SK-N-SH (cell line): Measurements from ENCODE around the gene DDIAS. TPM values are rescaled to one million over a fixed set of nuclear protein-coding genes. Genes with fewer than 3 reads are reported as not detected.

ENCODE experiments used
- CTCF ChIA-PET: fragments of 300-600, 350-600 bp; formaldehyde crosslinking; extraction: SDS; loops from one replicate; lab custom pipeline; 2021; lab: Yijun Ruan, JAX
- POLR2A ChIA-PET: fragments of 350-600 bp; sonication (Branson Sonifier 250); formaldehyde crosslinking; extraction: SDS; loops from one replicate; lab custom pipeline; 2020; ENCODE audit warnings: antibody characterized with exemption, inconsistent platforms; lab: Yijun Ruan, JAX
- DNase-seq: peaks from one replicate; pipeline ENCODE4 v3.0.0; 2012
- H2AFZ ChIP-seq: fragments of 200-600 bp; sonication (generic); 2 replicates; pipeline ENCODE4 v1.8.1; 2016; ENCODE audit warnings: antibody characterized with exemption, mild to moderate bottlenecking, low read depth
- H3F3A ChIP-seq: fragments of 200-600 bp; sonication (generic); replicated peaks from 2 replicates; pipeline ENCODE3; 2016; ENCODE audit warnings: antibody characterized with exemption, mild to moderate bottlenecking; ENCODE audit not compliant: insufficient read depth
- H3K27ac ChIP-seq, 2 experiments: fragments of 200-500 bp in 1 of 2; fragments of 200-600 bp in 1 of 2; sonication (Bioruptor generic) in 1 of 2; sonication (generic), shearing (Covaris generic) in 1 of 2; 2 replicates each; pipeline versions ENCODE4 v1.5.1 to v1.6.1; 2014 to 2016; ENCODE audit warnings: low read depth in 2 of 2, inconsistent platforms in 1 of 2, low read length in 1 of 2, mild to moderate bottlenecking in 1 of 2, mixed read lengths in 1 of 2
- H3K27me3 ChIP-seq: fragments of 200-600 bp; sonication (generic), shearing (Covaris generic); 2 replicates; pipeline ENCODE4 v1.6.1; 2016; ENCODE audit warnings: mixed run types; ENCODE audit not compliant: insufficient read depth
- H3K36me3 ChIP-seq, 2 experiments: fragments of 200-500 bp in 1 of 2; fragments of 200-600 bp in 1 of 2; sonication (Bioruptor generic) in 1 of 2; sonication (generic) in 1 of 2; replicated peaks in 1 of 2; 2 replicates each; pipeline versions ENCODE3 to v1.5.1; 2014 to 2016; ENCODE audit warnings: low read length in 1 of 2, mild to moderate bottlenecking in 1 of 2; ENCODE audit not compliant: insufficient read depth in 2 of 2, control insufficient read depth in 1 of 2
- H3K4me1 ChIP-seq, 2 experiments: fragments of 200-500 bp in 1 of 2; fragments of 200-600 bp in 1 of 2; sonication (Bioruptor generic) in 1 of 2; sonication (generic), shearing (Covaris generic) in 1 of 2; 2 replicates each; pipeline versions ENCODE4 v1.5.1 to v1.6.1; 2014 to 2016; ENCODE audit warnings: low read depth in 1 of 2, low read length in 1 of 2, mixed run types in 1 of 2; ENCODE audit not compliant: insufficient read depth in 2 of 2, control insufficient read depth in 1 of 2
- H3K4me2 ChIP-seq: fragments of 200-600 bp; sonication (generic), shearing (Covaris generic); 2 replicates; pipeline ENCODE4 v1.6.1; 2017; ENCODE audit warnings: mixed run types
- H3K4me3 ChIP-seq, 2 experiments: fragments of 200-500 bp in 1 of 2; fragments of 200-600 bp in 1 of 2; sonication (Bioruptor generic) in 1 of 2; sonication (generic), shearing (Covaris generic) in 1 of 2; 2 replicates each; pipeline versions ENCODE4 v1.5.1 to v1.8.1; 2014 to 2016; ENCODE audit warnings: low read depth in 2 of 2, inconsistent platforms in 1 of 2, low read length in 1 of 2, mild to moderate bottlenecking in 1 of 2, mixed read lengths in 1 of 2, moderate library complexity in 1 of 2
- H3K79me2 ChIP-seq: fragments of 200-600 bp; sonication (generic); 2 replicates; pipeline ENCODE4 v1.8.1; 2017; ENCODE audit warnings: mild to moderate bottlenecking; ENCODE audit not compliant: insufficient read depth
- H3K9ac ChIP-seq: fragments of 200-600 bp; sonication (generic); 2 replicates; pipeline ENCODE4 v1.6.1; 2017; ENCODE audit warnings: mixed run types
- H3K9me2 ChIP-seq: fragments of 200-600 bp; sonication (generic); 2 replicates; pipeline ENCODE4 v1.6.1; 2017; ENCODE audit warnings: mixed run types
- H3K9me3 ChIP-seq: fragments of 200-600 bp; sonication (generic); 2 replicates; pipeline ENCODE4 v1.6.1; 2017; ENCODE audit warnings: mixed run types, mild to moderate bottlenecking, moderate library complexity
- H4K20me1 ChIP-seq: fragments of 200-600 bp; sonication (generic); 2 replicates; pipeline ENCODE4 v1.6.1; 2017; ENCODE audit warnings: mild to moderate bottlenecking, mixed run types; ENCODE audit not compliant: insufficient read depth
- ELF1 ChIP-seq: IDR thresholded peaks from 2 replicates; pipeline ENCODE4 v1.4.0; 2012
- FOSL2 ChIP-seq: IDR thresholded peaks from 2 replicates; pipeline ENCODE4 v1.4.0; 2012; ENCODE audit warnings: low read depth, mild to moderate bottlenecking, moderate library complexity, borderline replicate concordance
- FOXJ3 ChIP-seq: sonication (generic); formaldehyde crosslinking; IDR thresholded peaks from 2 replicates; pipeline ENCODE4 v1.5.1; 2020; ENCODE audit warnings: mild to moderate bottlenecking, missing genetic modification reagents
- FOXM1 ChIP-seq: IDR thresholded peaks from 2 replicates; pipeline ENCODE4 v1.4.0; 2012; ENCODE audit warnings: low read depth, mild to moderate bottlenecking
- GABPA ChIP-seq: IDR thresholded peaks from 2 replicates; pipeline ENCODE4 v1.4.0; 2012; ENCODE audit warnings: low read depth, mild to moderate bottlenecking
- GATA2 ChIP-seq: sonication (generic); formaldehyde crosslinking; IDR thresholded peaks from 2 replicates; pipeline ENCODE4 v1.5.0; 2020; ENCODE audit warnings: mild to moderate bottlenecking, missing genetic modification reagents
- JUND ChIP-seq: IDR thresholded peaks from 2 replicates; pipeline ENCODE4 v1.4.0; 2012
- MXI1 ChIP-seq: IDR thresholded peaks from 2 replicates; pipeline ENCODE4 v1.6.1; 2012; ENCODE audit warnings: mild to moderate bottlenecking, low read depth, low read length, improper control_type of control experiment
- NFIC ChIP-seq: IDR thresholded peaks from 2 replicates; pipeline ENCODE4 v1.4.0; 2012; ENCODE audit warnings: borderline replicate concordance
- NRF1 ChIP-seq: IDR thresholded peaks from 2 replicates; pipeline ENCODE4 v1.6.1; 2012; ENCODE audit warnings: low read depth, mild to moderate bottlenecking, low read length
- POLR2AphosphoS5 ChIP-seq: IDR thresholded peaks from 2 replicates; pipeline ENCODE4 v1.6.1; 2012; ENCODE audit warnings: low read depth, low read length
- RAD21 ChIP-seq: IDR thresholded peaks from 2 replicates; pipeline ENCODE4 v1.6.1; 2012; ENCODE audit warnings: mild to moderate bottlenecking, low read length
- RFX5 ChIP-seq: IDR thresholded peaks from 2 replicates; pipeline ENCODE4 v1.6.1; 2012; ENCODE audit warnings: mild to moderate bottlenecking, improper control_type of control experiment, low read length
- RXRA ChIP-seq: IDR thresholded peaks from 2 replicates; pipeline ENCODE4 v1.4.0; 2012; ENCODE audit warnings: low read depth, mild to moderate bottlenecking, borderline replicate concordance
- SIN3A ChIP-seq: IDR thresholded peaks from 2 replicates; pipeline ENCODE4 v1.6.1; 2012; ENCODE audit warnings: low read depth, mild to moderate bottlenecking, low read length, moderate library complexity, borderline replicate concordance
- SMC3 ChIP-seq: IDR thresholded peaks from 2 replicates; pipeline ENCODE4 v1.6.1; 2012; ENCODE audit warnings: low read depth, low read length, improper control_type of control experiment
- TCF12 ChIP-seq: IDR thresholded peaks from 2 replicates; pipeline ENCODE4 v1.4.0; 2012
- polyA plus RNA-seq, 3 experiments: library from polyadenylated mRNA; depleted of rRNA; stranded (reverse); fragments of >200 nt; gene quantifications; 2 replicates each; pipeline ENCODE4 v1.2.3, GENCODE V29; 2012
- TF ChIP-seq, protein P1 (sequence below): IDR thresholded peaks from 2 replicates; pipeline ENCODE4 v1.4.0; 2012; ENCODE audit warnings: low read depth
- TF ChIP-seq, protein P2 (sequence below): fragments of 200-600 bp; sonication (generic); IDR thresholded peaks from 2 replicates; pipeline ENCODE4 v1.6.1; 2017; ENCODE audit warnings: antibody characterized with exemption, mild to moderate bottlenecking, moderate library complexity
- TF ChIP-seq, protein P3 (sequence below): IDR thresholded peaks from 2 replicates; pipeline ENCODE4; 2012

The DDIAS gene
- polyA plus RNA-seq, 1 of the 3 experiments (the other 2 are of a cell fraction): 4.4 TPM

DNA sequence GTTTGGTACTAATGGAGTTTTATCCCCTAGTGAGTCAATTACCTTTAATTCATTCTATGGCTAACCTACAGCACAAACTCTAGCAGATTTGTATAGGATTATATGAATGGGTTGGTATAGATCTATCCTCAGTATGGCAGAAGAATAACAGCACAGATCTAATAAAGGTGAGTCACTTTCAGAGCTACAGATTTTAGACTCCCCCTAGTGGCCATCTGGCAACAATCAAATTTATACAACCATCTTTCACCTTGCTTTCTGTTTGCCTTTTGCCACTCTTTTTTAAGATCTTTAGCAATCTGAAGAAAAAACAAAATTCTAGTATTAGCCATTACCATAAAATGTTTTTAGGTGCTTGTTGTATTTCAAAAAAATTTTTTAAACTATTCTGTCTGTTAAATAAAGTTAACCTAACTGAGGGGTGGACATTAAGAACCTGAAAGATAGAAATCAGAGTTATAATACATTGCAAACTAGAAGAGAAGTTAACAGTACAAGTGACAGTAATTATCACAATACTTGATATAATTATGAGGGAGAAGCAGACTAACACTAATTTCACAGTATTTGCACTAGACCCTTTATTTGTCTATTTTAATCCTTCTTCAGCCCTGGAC, 25.8 kb downstream of the DDIAS start:
- no peak overlapping the region for H3K27ac ChIP-seq
- peak; percentile 54 for DNase-seq
- no peak overlapping the region for H3K4me2 ChIP-seq
- H3K9me2 ChIP-seq: no peaks in the 10 kb centered on the region
- no peaks in the 10 kb centered on the region for H4K20me1 ChIP-seq
- peaks cover 4% of the 10 kb centered on the region; the same call in 1 of the 2 replicates for H3K79me2 ChIP-seq
- ChIA-PET CTCF (interaction anchor here (0.6 to 4.1 kb wide), 15 partner anchors 12 to 1356 kb away, joined by 3 to 23 read pairs (median 3); partner anchors contain the start of gene ANKRD42), POLR2A (no interaction called here)
- no peak overlapping the region for H3K9ac ChIP-seq
- H3K27me3 ChIP-seq: no peaks in the 10 kb centered on the region
- peaks cover 7 to 12% of the 10 kb centered on the region in 2 experiments; a peak in 3 of 4 replicates for H3K4me1 ChIP-seq
- no peaks in the 10 kb centered on the region for H3K9me3 ChIP-seq
- no peak overlapping the region for H2AFZ ChIP-seq
- no peak for TF ChIP-seq GATA2 (CRISPR knock-in tag)
- TF ChIP-seq FOSL2: peak; percentile 42; the same call in 1 of the 2 replicates
- no peak for TF ChIP-seq TCF12
- no peak for TF ChIP-seq NFIC
- no peak for TF ChIP-seq RFX5
- peak; percentile 56 for TF ChIP-seq SMC3
- TF ChIP-seq GABPA: no peak
- TF ChIP-seq ELF1: no peak
- TF ChIP-seq RXRA: no peak
- TF ChIP-seq SIN3A: no peak
- peak; percentile 64 for TF ChIP-seq RAD21
- no peak for TF ChIP-seq FOXJ3 (CRISPR knock-in tag)
- no peak for TF ChIP-seq FOXM1
- no peak for TF ChIP-seq POLR2AphosphoS5
- TF ChIP-seq MXI1: no peak
- TF ChIP-seq, protein P1, sequence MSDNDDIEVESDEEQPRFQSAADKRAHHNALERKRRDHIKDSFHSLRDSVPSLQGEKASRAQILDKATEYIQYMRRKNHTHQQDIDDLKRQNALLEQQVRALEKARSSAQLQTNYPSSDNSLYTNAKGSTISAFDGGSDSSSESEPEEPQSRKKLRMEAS: no peak
- TF ChIP-seq, protein P2, sequence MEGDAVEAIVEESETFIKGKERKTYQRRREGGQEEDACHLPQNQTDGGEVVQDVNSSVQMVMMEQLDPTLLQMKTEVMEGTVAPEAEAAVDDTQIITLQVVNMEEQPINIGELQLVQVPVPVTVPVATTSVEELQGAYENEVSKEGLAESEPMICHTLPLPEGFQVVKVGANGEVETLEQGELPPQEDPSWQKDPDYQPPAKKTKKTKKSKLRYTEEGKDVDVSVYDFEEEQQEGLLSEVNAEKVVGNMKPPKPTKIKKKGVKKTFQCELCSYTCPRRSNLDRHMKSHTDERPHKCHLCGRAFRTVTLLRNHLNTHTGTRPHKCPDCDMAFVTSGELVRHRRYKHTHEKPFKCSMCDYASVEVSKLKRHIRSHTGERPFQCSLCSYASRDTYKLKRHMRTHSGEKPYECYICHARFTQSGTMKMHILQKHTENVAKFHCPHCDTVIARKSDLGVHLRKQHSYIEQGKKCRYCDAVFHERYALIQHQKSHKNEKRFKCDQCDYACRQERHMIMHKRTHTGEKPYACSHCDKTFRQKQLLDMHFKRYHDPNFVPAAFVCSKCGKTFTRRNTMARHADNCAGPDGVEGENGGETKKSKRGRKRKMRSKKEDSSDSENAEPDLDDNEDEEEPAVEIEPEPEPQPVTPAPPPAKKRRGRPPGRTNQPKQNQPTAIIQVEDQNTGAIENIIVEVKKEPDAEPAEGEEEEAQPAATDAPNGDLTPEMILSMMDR: peak; percentile 92
- TF ChIP-seq, protein P3, sequence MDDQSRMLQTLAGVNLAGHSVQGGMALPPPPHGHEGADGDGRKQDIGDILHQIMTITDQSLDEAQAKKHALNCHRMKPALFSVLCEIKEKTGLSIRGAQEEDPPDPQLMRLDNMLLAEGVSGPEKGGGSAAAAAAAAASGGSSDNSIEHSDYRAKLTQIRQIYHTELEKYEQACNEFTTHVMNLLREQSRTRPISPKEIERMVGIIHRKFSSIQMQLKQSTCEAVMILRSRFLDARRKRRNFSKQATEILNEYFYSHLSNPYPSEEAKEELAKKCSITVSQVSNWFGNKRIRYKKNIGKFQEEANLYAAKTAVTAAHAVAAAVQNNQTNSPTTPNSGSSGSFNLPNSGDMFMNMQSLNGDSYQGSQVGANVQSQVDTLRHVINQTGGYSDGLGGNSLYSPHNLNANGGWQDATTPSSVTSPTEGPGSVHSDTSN: no peak
- no peak for TF ChIP-seq NRF1
- peak; percentile 27; the same call in 1 of the 2 replicates for TF ChIP-seq JUND
- TF ChIP-seq, all 33 proteins: peak for 5
- Histone ChIP-seq H3K4me3 (no peak overlapping the region; a peak in 1 of 4 replicates), H3K36me3 (peaks cover 3 to 8% of the 10 kb centered on the region in 2 experiments), H3F3A (no peaks in the 10 kb centered on the region)
